B cell (primary cell): ENCODE measurements around the gene PRM2. TPM values are rescaled to one million over a fixed set of nuclear protein-coding genes. Genes with fewer than 3 reads are reported as not detected.
A peak's percentile ranks its signal among the peaks of the same experiment; 100 is the strongest.

Source experiments
- ATAC-seq: fragments of 200-7000 bp; cut with Tn5 transposase; one replicate; pipeline ENCODE4 v1.10.0; 2021; ENCODE audit warnings: low read depth, mild to moderate bottlenecking, moderate number of reproducible peaks, moderate library complexity
- CTCF ChIA-PET: fragments of 350-600 bp; sonication (Branson Sonifier 250); formaldehyde crosslinking; loops from one replicate; lab custom pipeline; 2021; ENCODE audit warnings: antibody characterized with exemption, inconsistent platforms; lab: Charles Lee
- POLR2A ChIA-PET: fragments of 350-600 bp; sonication (Branson Sonifier 250); formaldehyde crosslinking; loops from one replicate; lab custom pipeline; 2021; ENCODE audit warnings: antibody characterized with exemption; lab: Charles Lee
- DNase-seq: peaks from one replicate; pipeline ENCODE4 v3.0.0; 2013
- H2AFZ ChIP-seq: 2 replicates; pipeline ENCODE4 v1.6.1; 2012; ENCODE audit warnings: mild to moderate bottlenecking, low read depth, low read length; ENCODE audit not compliant: insufficient read depth, poor library complexity, severe bottlenecking
- H3K27ac ChIP-seq, 2 donors: 1 replicate in 1 of 2; 2 replicates in 1 of 2; pipeline ENCODE4 v1.5.1; 2012 to 2013; ENCODE audit warnings: low read length in 2 of 2, mild to moderate bottlenecking in 2 of 2, moderate library complexity in 1 of 2
- H3K27me3 ChIP-seq, 4 experiments: fragments of 200-600 bp in 1 of 4; sonication (generic) in 1 of 4; replicated peaks in 1 of 4; 1 replicate in 2 of 4; 2 replicates in 2 of 4; pipeline versions ENCODE4 v1.6.1 to v1.7.0; 2013 to 2016; ENCODE audit warnings: low read length in 3 of 4, mild to moderate bottlenecking in 2 of 4, mixed read lengths in 1 of 4, moderate library complexity in 1 of 4; ENCODE audit not compliant: insufficient read depth in 4 of 4, control insufficient read depth in 3 of 4; ENCODE audit errors: control extremely low read depth in 1 of 4
- H3K36me3 ChIP-seq, 2 experiments: replicated peaks in 1 of 2; 1 replicate in 1 of 2; 2 replicates in 1 of 2; pipeline versions ENCODE4 v1.6.1 to v1.7.1; 2013; ENCODE audit warnings: low read length in 1 of 2; ENCODE audit not compliant: insufficient read depth in 2 of 2, control insufficient read depth in 1 of 2; ENCODE audit errors: control extremely low read depth in 1 of 2, extremely low read depth in 1 of 2
- H3K4me1 ChIP-seq, 2 donors: fragments of 200-600 bp in 1 of 2; sonication (generic) in 1 of 2; 1 replicate in 1 of 2; 2 replicates in 1 of 2; pipeline versions ENCODE4 v1.5.1 to v1.6.1; 2013 to 2017; ENCODE audit warnings: low read length in 2 of 2; ENCODE audit not compliant: control insufficient read depth in 2 of 2, insufficient read depth in 2 of 2
- H3K4me2 ChIP-seq: replicated peaks from 2 replicates; pipeline ENCODE3; 2012; ENCODE audit warnings: mild to moderate bottlenecking, low read depth, low read length; ENCODE audit not compliant: poor library complexity, severe bottlenecking
- H3K4me3 ChIP-seq, 5 experiments: fragments of 200-600 bp in 1 of 5; sonication (generic) in 1 of 5; 1 replicate in 3 of 5; 2 replicates in 2 of 5; pipeline versions ENCODE4 v1.5.1 to v1.7.0; 2011 to 2016; ENCODE audit warnings: low read length in 4 of 5, mild to moderate bottlenecking in 4 of 5, low read depth in 2 of 5, control low read depth in 1 of 5, moderate library complexity in 1 of 5; ENCODE audit not compliant: insufficient read depth in 1 of 5; ENCODE audit errors: control extremely low read depth in 1 of 5, extremely low read depth in 1 of 5
- H3K79me2 ChIP-seq: fragments of 200-600 bp; sonication (generic); one replicate; pipeline ENCODE4 v1.6.0; 2016; ENCODE audit warnings: low read length; ENCODE audit not compliant: control insufficient read depth, insufficient read depth
- H3K9ac ChIP-seq: fragments of 200-600 bp; sonication (generic); 2 replicates; pipeline ENCODE4 v1.6.1; 2017; ENCODE audit warnings: mild to moderate bottlenecking, low read length, moderate library complexity
- H3K9me3 ChIP-seq, 3 donors: one replicate each; pipeline versions ENCODE4 v1.6.1 to v1.7.1; 2013; ENCODE audit warnings: low read length in 2 of 3; ENCODE audit not compliant: control insufficient read depth in 2 of 3, insufficient read depth in 1 of 3; ENCODE audit errors: control extremely low read depth in 1 of 3
- H4K20me1 ChIP-seq: 2 replicates; pipeline ENCODE4 v1.6.0; 2012; ENCODE audit warnings: mild to moderate bottlenecking, low read length; ENCODE audit not compliant: insufficient read depth, control insufficient read depth, poor library complexity, severe bottlenecking
- H3K27ac Mint-ChIP-seq: one replicate; pipeline ENCODE4 v1.8.0; 2021; ENCODE audit warnings: mixed read lengths
- H3K27me3 Mint-ChIP-seq: one replicate; pipeline ENCODE4 v1.8.0; 2021; ENCODE audit warnings: mixed read lengths
- H3K4me1 Mint-ChIP-seq: one replicate; pipeline ENCODE4 v1.8.0; 2021; ENCODE audit warnings: mixed read lengths
- H3K4me3 Mint-ChIP-seq: one replicate; pipeline ENCODE4 v1.8.0; 2021; ENCODE audit warnings: mixed read lengths
- H3K9me3 Mint-ChIP-seq: one replicate; pipeline ENCODE4 v1.8.0; 2022; ENCODE audit warnings: mixed read lengths; ENCODE audit not compliant: insufficient read depth
- CTCF ChIP-seq: fragments of 200-600 bp; IDR thresholded peaks from one replicate; pipeline ENCODE4 v1.8.0; 2022; ENCODE audit warnings: antibody characterized with exemption, mild to moderate bottlenecking
- EZH2 ChIP-seq: IDR thresholded peaks from 2 replicates; pipeline ENCODE4 v1.6.1; 2012; ENCODE audit warnings: borderline replicate concordance, low read depth, mild to moderate bottlenecking, moderate library complexity, low read length; ENCODE audit not compliant: insufficient read depth, poor library complexity, severe bottlenecking
- WGBS: methylation state at CpG from one replicate; pipeline ENCODE4 v1.1.5; 2013; ENCODE audit warnings: missing lambda C conversion rate; ENCODE audit not compliant: insufficient coverage; 5-methylcytosine and 5-hydroxymethylcytosine counted together
- intact Hi-C: fragments of 100-400 bp; cut with micrococcal nuclease; formaldehyde crosslinking; loops from one replicate; pipeline ENCODE4 v1.10.0; 2022
- polyA plus RNA-seq: library from polyadenylated mRNA; depleted of rRNA; stranded (reverse); fragments of >200 nt; gene quantifications from 2 replicates; pipeline ENCODE4 v1.2.3, GENCODE V29; 2012
- total RNA-seq, 2 donors: library from RNA; stranded (reverse); fragments of 120-200 nt in 1 of 2; gene quantifications; 1 replicate in 1 of 2; 2 replicates in 1 of 2; pipeline versions ENCODE4 v1.2.3 to v1.2.4, GENCODE V29; 2013 to 2022

Gene PRM2
- total and polyA plus RNA-seq, 2 donors (not counting 1 experiment from before 2014, with no cell fraction given): not detected

GRCh38 chr16:11229906-11230305 lies 46.4 kb downstream of the PRM2 start:
- POLR2A ChIA-PET: interaction anchor here (1.5 kb wide), 1 partner anchor 18 kb away, joined by 3 read pairs; no protein-coding TSS in a partner anchor
- Mint-ChIP-seq H3K27ac (peak overlapping the region; percentile 65), H3K4me1 (peaks cover 49% of the 10 kb centered on the region), H3K27me3 (no peaks in the 10 kb centered on the region), H3K4me3 (no peak overlapping the region), H3K9me3 (no peaks in the 10 kb centered on the region)
- no peak overlapping the region for H3K4me3 ChIP-seq
- H3K27me3 ChIP-seq: no peaks in the 10 kb centered on the region
- no peak for ATAC-seq
- H3K79me2 ChIP-seq: no peaks in the 10 kb centered on the region
- CTCF ChIA-PET: interaction anchor here (1.4 kb wide), 1 partner anchor 26 kb away, joined by 3 read pairs; the partner anchor contains the start of gene SOCS1
- H2AFZ ChIP-seq: no peak overlapping the region
- H4K20me1 ChIP-seq: no peaks in the 10 kb centered on the region
- no peaks in the 10 kb centered on the region for H3K9me3 ChIP-seq
- peaks cover 26 to 32% of the 10 kb centered on the region in 2 donors for H3K4me1 ChIP-seq
- TF ChIP-seq CTCF: no peak
- no peak for TF ChIP-seq EZH2
- WGBS: 98% methylated on average over 4 of the region's 4 CpGs
- H3K9ac ChIP-seq: no peak overlapping the region
- H3K27ac ChIP-seq: no peak overlapping the region
- no peaks in the 10 kb centered on the region for H3K36me3 ChIP-seq
- intact Hi-C loops: no loop called here
- no peak for DNase-seq
- no peak overlapping the region for H3K4me2 ChIP-seq

GRCh38 chr16:11229432-11229831 lies 46.8 kb downstream of the PRM2 start:
- H3K9me3 ChIP-seq: no peaks in the 10 kb centered on the region
- H2AFZ ChIP-seq: no peak overlapping the region
- H3K36me3 ChIP-seq: no peaks in the 10 kb centered on the region
- H3K27ac ChIP-seq: no peak overlapping the region
- TF ChIP-seq EZH2 (no peak), CTCF (no peak)
- no peak for DNase-seq
- H3K4me1 ChIP-seq: peaks cover 30 to 37% of the 10 kb centered on the region in 2 donors
- no peak overlapping the region for H3K4me3 ChIP-seq
- no peaks in the 10 kb centered on the region for H3K9me3 Mint-ChIP-seq
- H3K4me3 Mint-ChIP-seq: no peak overlapping the region
- H4K20me1 ChIP-seq: no peaks in the 10 kb centered on the region
- H3K79me2 ChIP-seq: no peaks in the 10 kb centered on the region
- ChIA-PET POLR2A (no interaction called here), CTCF (interaction anchor here (1.4 kb wide), 1 partner anchor 26 kb away, joined by 3 read pairs; the partner anchor contains the start of gene SOCS1)
- peaks cover 54% of the 10 kb centered on the region for H3K4me1 Mint-ChIP-seq
- H3K4me2 ChIP-seq: no peak overlapping the region
- no peak overlapping the region for H3K9ac ChIP-seq
- peak overlapping the region; percentile 42 for H3K27ac Mint-ChIP-seq
- no peaks in the 10 kb centered on the region for H3K27me3 Mint-ChIP-seq
- intact Hi-C loops: no loop called here
- no peaks in the 10 kb centered on the region for H3K27me3 ChIP-seq
- 100% methylated on average over 2 of the region's 5 CpGs for WGBS
- no peak for ATAC-seq
